HG03354 (cell line): ENCODE data around the gene SPACDR.
"Not testable (repeated sequence)": the region's sequence is repeated elsewhere in the genome, so short reads cannot be mapped to it uniquely, and the experiment has no call there.

Experiments
- ATAC-seq: cut with Tn5 transposase; IDR thresholded peaks from one replicate; pipeline ENCODE4 v1.9.1; 2021; ENCODE audit warnings: mild to moderate bottlenecking; ENCODE audit not compliant: unreplicated experiment, poor library complexity, severe bottlenecking

The SPACDR gene

GRCh38 chr7:100438731-100439130 is 25.3 kb downstream of the SPACDR start:
- not testable (repeated sequence) for ATAC-seq

- no peak for ATAC-seq
Measured at GRCh38 chr7:100438172-100438571, 25.9 kb downstream of the SPACDR start.

- ATAC-seq = no peak
Measured at GRCh38 chr7:100437150-100438100, 26.6 kb downstream of the SPACDR start.

- ATAC-seq = peak; percentile 34
Measured at GRCh38 chr7:100435401-100436304, 28.4 kb downstream of the SPACDR start.

GRCh38 chr7:100434297-100435144 is 29.5 kb downstream of the SPACDR start:
- no peak for ATAC-seq

- ATAC-seq = no peak
Measured at GRCh38 chr7:100433592-100434296, 30.3 kb downstream of the SPACDR start.

- no peak for ATAC-seq
Measured at GRCh38 chr7:100433276-100433591, 30.8 kb downstream of the SPACDR start.

GRCh38 chr7:100432621-100433275 is 31.3 kb downstream of the SPACDR start:
- no peak for ATAC-seq

- ATAC-seq = no peak
Measured at GRCh38 chr7:100432053-100432452, 32.0 kb downstream of the SPACDR start.

- ATAC-seq = no peak
Measured at GRCh38 chr7:100431286-100431735, 32.7 kb downstream of the SPACDR start.

- ATAC-seq = no peak
Measured at GRCh38 chr7:100430493-100431285, 33.4 kb downstream of the SPACDR start.

GRCh38 chr7:100429637-100430492 is 34.2 kb downstream of the SPACDR start, which contains the start of gene MEPCE:
TSS of gene MEPCE (plus strand) at chr7:100429831. CDS start at chr7:100430019, 188 bp downstream.
- peak; percentile 40 for ATAC-seq

GRCh38 chr7:100428967-100429636 is 35.0 kb downstream of the SPACDR start:
- ATAC-seq = peak; percentile 44

GRCh38 chr7:100428199-100428966 is 35.7 kb downstream of the SPACDR start, which contains the start of gene ZCWPW1:
TSS of gene ZCWPW1 (minus strand) at chr7:100428703. CDS start at chr7:100420649, 8,054 bp downstream.
- ATAC-seq = peak; percentile 55

- ATAC-seq = no peak
Measured at GRCh38 chr7:100427762-100428198, 36.3 kb downstream of the SPACDR start.
